K562 (cell line): ENCODE data around the gene SLC34A3. TPM values are rescaled to one million over a fixed set of nuclear protein-coding genes. Genes with fewer than 3 reads are reported as not detected.
A peak's percentile ranks its signal among the peaks of the same experiment; 100 is the strongest.

Source experiments
- CHD2 ChIP-seq: IDR thresholded peaks from 2 replicates; pipeline ENCODE4 v1.6.1; 2011; ENCODE audit warnings: low read depth, low read length
- DACH1 ChIP-seq: fragments of 450-650 bp; IDR thresholded peaks from 2 replicates; pipeline ENCODE4 v1.6.1; 2018; ENCODE audit not compliant: partially characterized antibody
- SAP30 ChIP-seq: fragments of 200-600 bp; sonication (generic); IDR thresholded peaks from 2 replicates; pipeline ENCODE4 v1.6.1; 2012; ENCODE audit warnings: borderline replicate concordance, low read depth, mild to moderate bottlenecking, moderate library complexity, low read length, control low read depth, inconsistent platforms; ENCODE audit not compliant: insufficient read depth, poor library complexity, severe bottlenecking
- TAF1 ChIP-seq: IDR thresholded peaks from 2 replicates; pipeline ENCODE4 v1.6.1; 2011; ENCODE audit warnings: mild to moderate bottlenecking, low read length, moderate library complexity; ENCODE audit not compliant: insufficient read depth, control insufficient read depth, severe bottlenecking; ENCODE audit errors: extremely low read depth
- ZBTB1 ChIP-seq: sonication (generic); formaldehyde crosslinking; IDR thresholded peaks from 2 replicates; pipeline ENCODE4 v1.8.1; 2023; ENCODE audit warnings: missing genetic modification reagents, low read depth, mild to moderate bottlenecking, borderline replicate concordance
- ZBTB12 ChIP-seq: fragments of 250-450 bp; sonication (Bioruptor Pico); IDR thresholded peaks from 2 replicates; pipeline ENCODE4 v1.4.0; 2020
- ZKSCAN1 ChIP-seq: fragments of 150-350 bp; IDR thresholded peaks from 2 replicates; pipeline ENCODE4 v1.6.1; 2016; ENCODE audit warnings: low read depth, low read length
- ZNF133 ChIP-seq: fragments of 250-450 bp; sonication (Bioruptor Pico); IDR thresholded peaks from 2 replicates; pipeline ENCODE4 v1.4.0; 2020; ENCODE audit warnings: mild to moderate bottlenecking
- ZNF384 ChIP-seq: IDR thresholded peaks from 2 replicates; pipeline ENCODE4 v1.6.1; 2012; ENCODE audit warnings: low read depth, low read length, improper control_type of control experiment
- ZNF398 ChIP-seq: fragments of 250-450 bp; sonication (Bioruptor Pico); IDR thresholded peaks from 2 replicates; pipeline ENCODE4 v1.8.0; 2021; ENCODE audit warnings: moderate library complexity, mild to moderate bottlenecking, inconsistent platforms
- ZNF696 ChIP-seq: fragments of 250-450 bp; sonication (Bioruptor Pico); conservative IDR thresholded peaks from 2 replicates; pipeline ENCODE4 v1.4.0; 2020; ENCODE audit warnings: mild to moderate bottlenecking, moderate library complexity
- polyA plus RNA-seq, 8 experiments: library from polyadenylated mRNA; depleted of rRNA in 4 of 8; stranded (reverse) in 5 of 8; unstranded in 3 of 8; fragments of >200 nt; fragmentation: Nextera tagmentation in 2 of 8; fragmentation: Illumina TruSeq in 1 of 8; extraction: Ambion mirVana in 2 of 8; extraction: Trizol in 1 of 8; gene quantifications; 2 replicates each; pipeline versions ENCODE4 v1.2.1 to v1.2.3, GENCODE V29; 2011 to 2014; ENCODE audit warnings: inconsistent platforms in 1 of 8, missing spikeins in 1 of 8
- total RNA-seq, 7 experiments: library from RNA; depleted of rRNA in 6 of 7; stranded (reverse); fragments of >200 nt in 6 of 7; fragmentation: Illumina TruSeq in 2 of 7; extraction: Trizol in 2 of 7; gene quantifications; 2 replicates each; pipeline versions ENCODE4 v1.2.1 to v1.2.3, GENCODE V29; 2011 to 2021; ENCODE audit warnings: low replicate concordance in 1 of 7
- TF ChIP-seq, protein P1 (sequence below): fragments of 450-650 bp; IDR thresholded peaks from 2 replicates; pipeline ENCODE4 v1.6.1; 2016; ENCODE audit warnings: mild to moderate bottlenecking, moderate library complexity

Gene SLC34A3
- total and polyA plus RNA-seq, 9 of the 15 experiments (the other 6 are each of a cell fraction or from before 2014, with no cell fraction given), result not detected

DNA sequence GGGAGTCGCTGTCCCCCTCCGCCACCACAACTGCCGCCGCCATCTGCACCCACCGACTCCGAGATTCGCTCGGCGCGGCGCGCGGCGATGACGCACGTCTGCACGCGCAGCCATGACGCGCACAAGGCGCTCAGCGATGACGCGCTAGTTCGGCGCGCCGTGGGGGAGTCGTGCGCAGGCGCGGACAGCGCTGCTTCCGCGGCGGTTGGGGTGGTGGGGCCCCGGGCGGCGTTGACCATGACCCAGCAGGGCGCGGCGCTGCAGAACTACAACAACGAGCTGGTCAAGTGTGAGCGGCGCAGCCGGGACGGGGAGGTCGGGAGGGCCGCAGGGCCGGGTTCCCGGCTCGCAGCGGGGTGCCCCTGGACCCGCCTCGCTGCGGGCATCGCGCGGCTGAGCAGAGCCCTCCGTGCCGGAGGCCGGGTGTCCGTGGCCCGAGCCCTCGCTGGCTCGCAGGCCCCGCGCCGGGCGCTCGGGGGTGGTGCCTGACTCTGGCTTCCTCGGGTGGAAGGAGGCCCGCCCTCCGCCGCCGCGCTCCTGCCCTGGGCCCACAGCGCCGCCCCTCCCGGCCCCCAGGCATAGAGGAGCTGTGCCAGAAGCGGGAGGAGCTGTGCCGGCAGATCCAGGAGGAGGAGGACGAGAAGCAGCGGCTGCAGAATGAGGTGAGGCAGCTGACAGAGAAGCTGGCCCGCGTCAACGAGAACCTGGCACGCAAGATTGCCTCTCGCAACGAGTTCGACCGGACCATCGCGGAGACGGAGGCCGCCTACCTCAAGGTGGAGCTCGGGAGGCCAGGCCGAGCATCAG, 42.0 kb upstream of the SLC34A3 start, which contains the start of the genes ANAPC2 and SSNA1 (continued):
- TF ChIP-seq, protein P1, sequence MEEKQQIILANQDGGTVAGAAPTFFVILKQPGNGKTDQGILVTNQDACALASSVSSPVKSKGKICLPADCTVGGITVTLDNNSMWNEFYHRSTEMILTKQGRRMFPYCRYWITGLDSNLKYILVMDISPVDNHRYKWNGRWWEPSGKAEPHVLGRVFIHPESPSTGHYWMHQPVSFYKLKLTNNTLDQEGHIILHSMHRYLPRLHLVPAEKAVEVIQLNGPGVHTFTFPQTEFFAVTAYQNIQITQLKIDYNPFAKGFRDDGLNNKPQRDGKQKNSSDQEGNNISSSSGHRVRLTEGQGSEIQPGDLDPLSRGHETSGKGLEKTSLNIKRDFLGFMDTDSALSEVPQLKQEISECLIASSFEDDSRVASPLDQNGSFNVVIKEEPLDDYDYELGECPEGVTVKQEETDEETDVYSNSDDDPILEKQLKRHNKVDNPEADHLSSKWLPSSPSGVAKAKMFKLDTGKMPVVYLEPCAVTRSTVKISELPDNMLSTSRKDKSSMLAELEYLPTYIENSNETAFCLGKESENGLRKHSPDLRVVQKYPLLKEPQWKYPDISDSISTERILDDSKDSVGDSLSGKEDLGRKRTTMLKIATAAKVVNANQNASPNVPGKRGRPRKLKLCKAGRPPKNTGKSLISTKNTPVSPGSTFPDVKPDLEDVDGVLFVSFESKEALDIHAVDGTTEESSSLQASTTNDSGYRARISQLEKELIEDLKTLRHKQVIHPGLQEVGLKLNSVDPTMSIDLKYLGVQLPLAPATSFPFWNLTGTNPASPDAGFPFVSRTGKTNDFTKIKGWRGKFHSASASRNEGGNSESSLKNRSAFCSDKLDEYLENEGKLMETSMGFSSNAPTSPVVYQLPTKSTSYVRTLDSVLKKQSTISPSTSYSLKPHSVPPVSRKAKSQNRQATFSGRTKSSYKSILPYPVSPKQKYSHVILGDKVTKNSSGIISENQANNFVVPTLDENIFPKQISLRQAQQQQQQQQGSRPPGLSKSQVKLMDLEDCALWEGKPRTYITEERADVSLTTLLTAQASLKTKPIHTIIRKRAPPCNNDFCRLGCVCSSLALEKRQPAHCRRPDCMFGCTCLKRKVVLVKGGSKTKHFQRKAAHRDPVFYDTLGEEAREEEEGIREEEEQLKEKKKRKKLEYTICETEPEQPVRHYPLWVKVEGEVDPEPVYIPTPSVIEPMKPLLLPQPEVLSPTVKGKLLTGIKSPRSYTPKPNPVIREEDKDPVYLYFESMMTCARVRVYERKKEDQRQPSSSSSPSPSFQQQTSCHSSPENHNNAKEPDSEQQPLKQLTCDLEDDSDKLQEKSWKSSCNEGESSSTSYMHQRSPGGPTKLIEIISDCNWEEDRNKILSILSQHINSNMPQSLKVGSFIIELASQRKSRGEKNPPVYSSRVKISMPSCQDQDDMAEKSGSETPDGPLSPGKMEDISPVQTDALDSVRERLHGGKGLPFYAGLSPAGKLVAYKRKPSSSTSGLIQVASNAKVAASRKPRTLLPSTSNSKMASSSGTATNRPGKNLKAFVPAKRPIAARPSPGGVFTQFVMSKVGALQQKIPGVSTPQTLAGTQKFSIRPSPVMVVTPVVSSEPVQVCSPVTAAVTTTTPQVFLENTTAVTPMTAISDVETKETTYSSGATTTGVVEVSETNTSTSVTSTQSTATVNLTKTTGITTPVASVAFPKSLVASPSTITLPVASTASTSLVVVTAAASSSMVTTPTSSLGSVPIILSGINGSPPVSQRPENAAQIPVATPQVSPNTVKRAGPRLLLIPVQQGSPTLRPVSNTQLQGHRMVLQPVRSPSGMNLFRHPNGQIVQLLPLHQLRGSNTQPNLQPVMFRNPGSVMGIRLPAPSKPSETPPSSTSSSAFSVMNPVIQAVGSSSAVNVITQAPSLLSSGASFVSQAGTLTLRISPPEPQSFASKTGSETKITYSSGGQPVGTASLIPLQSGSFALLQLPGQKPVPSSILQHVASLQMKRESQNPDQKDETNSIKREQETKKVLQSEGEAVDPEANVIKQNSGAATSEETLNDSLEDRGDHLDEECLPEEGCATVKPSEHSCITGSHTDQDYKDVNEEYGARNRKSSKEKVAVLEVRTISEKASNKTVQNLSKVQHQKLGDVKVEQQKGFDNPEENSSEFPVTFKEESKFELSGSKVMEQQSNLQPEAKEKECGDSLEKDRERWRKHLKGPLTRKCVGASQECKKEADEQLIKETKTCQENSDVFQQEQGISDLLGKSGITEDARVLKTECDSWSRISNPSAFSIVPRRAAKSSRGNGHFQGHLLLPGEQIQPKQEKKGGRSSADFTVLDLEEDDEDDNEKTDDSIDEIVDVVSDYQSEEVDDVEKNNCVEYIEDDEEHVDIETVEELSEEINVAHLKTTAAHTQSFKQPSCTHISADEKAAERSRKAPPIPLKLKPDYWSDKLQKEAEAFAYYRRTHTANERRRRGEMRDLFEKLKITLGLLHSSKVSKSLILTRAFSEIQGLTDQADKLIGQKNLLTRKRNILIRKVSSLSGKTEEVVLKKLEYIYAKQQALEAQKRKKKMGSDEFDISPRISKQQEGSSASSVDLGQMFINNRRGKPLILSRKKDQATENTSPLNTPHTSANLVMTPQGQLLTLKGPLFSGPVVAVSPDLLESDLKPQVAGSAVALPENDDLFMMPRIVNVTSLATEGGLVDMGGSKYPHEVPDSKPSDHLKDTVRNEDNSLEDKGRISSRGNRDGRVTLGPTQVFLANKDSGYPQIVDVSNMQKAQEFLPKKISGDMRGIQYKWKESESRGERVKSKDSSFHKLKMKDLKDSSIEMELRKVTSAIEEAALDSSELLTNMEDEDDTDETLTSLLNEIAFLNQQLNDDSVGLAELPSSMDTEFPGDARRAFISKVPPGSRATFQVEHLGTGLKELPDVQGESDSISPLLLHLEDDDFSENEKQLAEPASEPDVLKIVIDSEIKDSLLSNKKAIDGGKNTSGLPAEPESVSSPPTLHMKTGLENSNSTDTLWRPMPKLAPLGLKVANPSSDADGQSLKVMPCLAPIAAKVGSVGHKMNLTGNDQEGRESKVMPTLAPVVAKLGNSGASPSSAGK, result no peak
- peak; percentile 85 for TF ChIP-seq TAF1
- no peak for TF ChIP-seq ZBTB1 (CRISPR knock-in tag)
- peak; percentile 51 for TF ChIP-seq ZNF384
- TF ChIP-seq ZNF696 (CRISPR knock-in tag), result no peak
- peak; percentile 100 for TF ChIP-seq ZBTB12 (CRISPR knock-in tag)
- TF ChIP-seq CHD2, result peak; percentile 28; the same call in 1 of the 2 replicates
- peak; percentile 56 for TF ChIP-seq DACH1
- peak; percentile 96; the same call in 1 of the 2 replicates for TF ChIP-seq ZKSCAN1
- TF ChIP-seq SAP30, result no peak
- no peak for TF ChIP-seq ZNF133 (CRISPR knock-in tag)
- no peak for TF ChIP-seq ZNF398 (CRISPR knock-in tag)
